ENCODE measurements around the gene HNF1A. TPM values are rescaled to one million over a fixed set of nuclear protein-coding genes. Genes with fewer than 3 reads are reported as not detected.

Gene HNF1A
- total and polyA plus RNA-seq, 2 donors (not counting 3 experiments of a cell fraction or from before 2014, with no cell fraction given): not detected

GRCh38 chr12:121033625-121034349 is 55.4 kb downstream of the HNF1A start:
- Histone ChIP-seq H3K9me3 (replicated peaks; ENCODE audit: control insufficient read depth, insufficient read depth, low read length) (no peaks in the 10 kb centered on the region), H3K27ac (ENCODE audit: insufficient read depth, low read depth, low read length) (no peak overlapping the region), H3K4me1 (ENCODE audit: control insufficient read depth, extremely low read depth, insufficient read depth, low read length) (no peaks in the 10 kb centered on the region), H3K79me2 (ENCODE audit: control insufficient read depth, insufficient read depth, low read length) (no peaks in the 10 kb centered on the region), H3K4me2 (ENCODE audit: insufficient read depth, low read length) (no peak overlapping the region), H3K9me1 (replicated peaks; ENCODE audit: control insufficient read depth, extremely low read depth, insufficient read depth, low read length) (no peaks in the 10 kb centered on the region), H3K9ac (replicated peaks; ENCODE audit: extremely low read depth, insufficient read depth, low read length) (no peak overlapping the region), H4K20me1 (replicated peaks; ENCODE audit: control insufficient read depth, extremely low read depth, insufficient read depth, low read length) (no peaks in the 10 kb centered on the region), H3K36me3 (ENCODE audit: control insufficient read depth in 2 of 2, extremely low read depth in 1 of 2, insufficient read depth in 2 of 2, low read length in 2 of 2) (no peaks in the 10 kb centered on the region), H2AFZ (ENCODE audit: low read depth, low read length) (no peak overlapping the region), H3K27me3 (ENCODE audit: control insufficient read depth in 2 of 2, insufficient read depth in 2 of 2, low read length in 2 of 2) (peaks cover 0 to 1% of the 10 kb centered on the region in 2 experiments), H3K4me3 (replicated peaks in 1 of 3; ENCODE audit: insufficient read depth in 1 of 3, low read depth in 1 of 3, low read length in 3 of 3) (no peak overlapping the region)
- intact Hi-C loops (cut with micrococcal nuclease) (no loop called here), dilution Hi-C loops (cut with MboI; ENCODE audit: extremely low pct_ligation_motif_present, low sequenced_read_pairs) (no loop called here)
- DNase-seq (ENCODE audit: low read depth, low spot score) (no peak), FAIRE-seq (no peak)
- TF ChIP-seq EZH2 (IDR thresholded peaks at IDR 0.05; ENCODE audit: borderline replicate concordance, low read depth, low read length, severe bottlenecking) (no peak), GATA2 (IDR thresholded peaks at IDR 0.05; ENCODE audit: insufficient read depth, insufficient read length, low read depth, low read length) (no peak), JUN (IDR thresholded peaks at IDR 0.05; ENCODE audit: borderline replicate concordance, insufficient read depth, insufficient read length, low read depth) (no peak), POLR2AphosphoS5 (IDR thresholded peaks at IDR 0.05; ENCODE audit: insufficient read depth, low read depth, low read length) (no peak), POLR2A (IDR thresholded peaks at IDR 0.05; ENCODE audit: low read depth, low read length) (no peak), MAX (IDR thresholded peaks at IDR 0.05; ENCODE audit: insufficient read depth, insufficient read length) (no peak)
- POLR2A ChIA-PET: interaction anchor here (0.7 kb wide), 1 partner anchor 27 kb away, joined by 4 read pairs; no protein-coding TSS in a partner anchor
- no TSS peak for BruUV-seq (replicated peaks)
- CTCF ChIA-PET: interaction anchor here (1.5 kb wide), 1 partner anchor 26 kb away, joined by 5 read pairs; no protein-coding TSS in a partner anchor

All from endothelial cell of umbilical vein (primary cell).